Measurements from ENCODE around the gene BRIP1. TPM values are rescaled to one million over a fixed set of nuclear protein-coding genes. Genes with fewer than 3 reads are reported as not detected.
"Not testable (repeated sequence)": the region's sequence is repeated elsewhere in the genome, so short reads cannot be mapped to it uniquely, and the experiment has no call there.

BRIP1 gene
- total and polyA plus RNA-seq, 9 of the 15 experiments (the other 6 are each of a cell fraction or from before 2014, with no cell fraction given), result 2.4 to 17.5 (median 11.2) TPM

DNA sequence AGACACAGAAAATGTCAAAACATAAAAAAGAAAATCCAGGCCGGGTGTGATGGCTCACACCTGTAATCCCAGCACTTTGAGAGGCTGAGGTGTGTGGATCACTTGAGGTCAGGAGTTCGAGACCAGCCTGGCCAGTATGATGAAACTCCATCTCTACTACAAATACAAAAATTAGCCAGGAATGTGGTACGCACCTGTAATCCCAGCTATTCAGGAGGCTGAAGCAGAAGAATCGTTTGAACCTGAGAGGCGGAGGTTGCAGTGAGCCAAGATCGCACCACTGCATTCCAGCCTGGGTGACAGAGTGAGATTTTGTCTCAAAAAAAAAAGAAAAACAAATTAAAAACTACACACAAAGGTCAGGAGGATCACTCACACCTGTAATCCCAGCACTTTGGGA lies 24.4 kb upstream of the BRIP1 start:
- H3K27ac ChIP-seq (ENCODE audit: extremely low read depth, low read depth, low read length); POLR2A ChIA-PET; CTCF ChIA-PET (ENCODE audit: low intra/inter-chr PET ratio); H3K4me2 ChIP-seq (ENCODE audit: insufficient read depth, low read length); H3K9ac ChIP-seq (ENCODE audit: insufficient read depth in 1 of 2, low read depth in 2 of 2, low read length in 2 of 2); BruUV-seq (replicated peaks); H3K4me1 ChIP-seq (replicated peaks in 1 of 2; ENCODE audit: control insufficient read depth in 2 of 2, insufficient read depth in 2 of 2, low read length in 2 of 2); H2AFZ ChIP-seq (ENCODE audit: low read depth, low read length); DNase-seq (ENCODE audit: extremely low read depth in 1 of 4, low spot score in 3 of 4); intact Hi-C loops (cut with micrococcal nuclease); FAIRE-seq; H4K20me1 ChIP-seq (replicated peaks; ENCODE audit: control insufficient read depth, insufficient read depth, low read length); H3K4me3 ChIP-seq; H3K9me3 ChIP-seq (replicated peaks; ENCODE audit: control insufficient read depth, insufficient read depth, low read depth, low read length); in situ Hi-C loops (cut with MboI); ATAC-seq; H3K27me3 ChIP-seq (ENCODE audit: control insufficient read depth in 2 of 2, insufficient read depth in 2 of 2, low read length in 2 of 2); H3K9me1 ChIP-seq (ENCODE audit: control insufficient read depth, insufficient read depth, low read length); H3K79me2 ChIP-seq (ENCODE audit: control insufficient read depth, insufficient read depth, low read length): not testable (repeated sequence)
- WGBS (ENCODE audit: insufficient coverage, low coverage, missing lambda C conversion rate), result 90% methylated on average over 6 of the region's 6 CpGs
- H3K36me3 ChIP-seq (ENCODE audit: control insufficient read depth, insufficient read depth, low read length), result peaks cover 58% of the 10 kb centered on the region; the same call in 1 of the 3 replicates
- TF ChIP-seq, protein P1, sequence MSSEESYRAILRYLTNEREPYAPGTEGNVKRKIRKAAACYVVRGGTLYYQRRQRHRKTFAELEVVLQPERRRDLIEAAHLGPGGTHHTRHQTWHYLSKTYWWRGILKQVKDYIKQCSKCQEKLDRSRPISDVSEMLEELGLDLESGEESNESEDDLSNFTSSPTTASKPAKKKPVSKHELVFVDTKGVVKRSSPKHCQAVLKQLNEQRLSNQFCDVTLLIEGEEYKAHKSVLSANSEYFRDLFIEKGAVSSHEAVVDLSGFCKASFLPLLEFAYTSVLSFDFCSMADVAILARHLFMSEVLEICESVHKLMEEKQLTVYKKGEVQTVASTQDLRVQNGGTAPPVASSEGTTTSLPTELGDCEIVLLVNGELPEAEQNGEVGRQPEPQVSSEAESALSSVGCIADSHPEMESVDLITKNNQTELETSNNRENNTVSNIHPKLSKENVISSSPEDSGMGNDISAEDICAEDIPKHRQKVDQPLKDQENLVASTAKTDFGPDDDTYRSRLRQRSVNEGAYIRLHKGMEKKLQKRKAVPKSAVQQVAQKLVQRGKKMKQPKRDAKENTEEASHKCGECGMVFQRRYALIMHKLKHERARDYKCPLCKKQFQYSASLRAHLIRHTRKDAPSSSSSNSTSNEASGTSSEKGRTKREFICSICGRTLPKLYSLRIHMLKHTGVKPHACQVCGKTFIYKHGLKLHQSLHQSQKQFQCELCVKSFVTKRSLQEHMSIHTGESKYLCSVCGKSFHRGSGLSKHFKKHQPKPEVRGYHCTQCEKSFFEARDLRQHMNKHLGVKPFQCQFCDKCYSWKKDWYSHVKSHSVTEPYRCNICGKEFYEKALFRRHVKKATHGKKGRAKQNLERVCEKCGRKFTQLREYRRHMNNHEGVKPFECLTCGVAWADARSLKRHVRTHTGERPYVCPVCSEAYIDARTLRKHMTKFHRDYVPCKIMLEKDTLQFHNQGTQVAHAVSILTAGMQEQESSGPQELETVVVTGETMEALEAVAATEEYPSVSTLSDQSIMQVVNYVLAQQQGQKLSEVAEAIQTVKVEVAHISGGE (CRISPR knock-in tag; IDR thresholded peaks at IDR 0.05), result peak in 1 of 3 experiments; percentile 79; a peak in 1 of 6 replicates
